Keratinocyte (primary cell): ENCODE results near the gene NBPF10. TPM values are rescaled to one million over a fixed set of nuclear protein-coding genes. Genes with fewer than 3 reads are reported as not detected.
"Not testable (repeated sequence)": the region's sequence is repeated elsewhere in the genome, so short reads cannot be mapped to it uniquely, and the experiment has no call there.

Source experiments
- DNase-seq: peaks from one replicate; pipeline ENCODE4 v3.0.0-alpha.2; 2011; ENCODE audit warnings: low read depth, missing footprints, low spot score
- FAIRE-seq: peaks from 2 replicates; lab custom pipeline; 2011; peaks lifted over from hg19 to GRCh38; lab: Jason Lieb, UNC
- H2AFZ ChIP-seq: 2 replicates; pipeline ENCODE4 v1.6.0; 2012; ENCODE audit warnings: low read length, control low read depth, inconsistent platforms; ENCODE audit not compliant: control insufficient read depth
- H3K27ac ChIP-seq: 2 replicates; pipeline ENCODE4 v1.5.1; 2011; ENCODE audit warnings: low read length; ENCODE audit not compliant: control insufficient read depth, insufficient read depth
- H3K27me3 ChIP-seq: 3 replicates; pipeline ENCODE4 v1.6.0; 2011; ENCODE audit warnings: low read length; ENCODE audit not compliant: control insufficient read depth, insufficient read depth; ENCODE audit errors: extremely low read depth
- H3K36me3 ChIP-seq, 2 experiments: 2 replicates in 1 of 2; 3 replicates in 1 of 2; pipeline ENCODE4 v1.5.1; 2011; ENCODE audit warnings: low read length in 2 of 2, mild to moderate bottlenecking in 1 of 2; ENCODE audit not compliant: control insufficient read depth in 2 of 2, insufficient read depth in 2 of 2; ENCODE audit errors: extremely low read depth in 1 of 2
- H3K4me1 ChIP-seq: 3 replicates; pipeline ENCODE4 v1.5.1; 2011; ENCODE audit warnings: low read length; ENCODE audit not compliant: control insufficient read depth, insufficient read depth; ENCODE audit errors: extremely low read depth
- H3K4me2 ChIP-seq: 3 replicates; pipeline ENCODE4 v1.6.0; 2011; ENCODE audit warnings: low read depth, low read length; ENCODE audit not compliant: control insufficient read depth, insufficient read depth; ENCODE audit errors: extremely low read depth
- H3K4me3 ChIP-seq, 3 experiments: fragments of 200-600 bp in 1 of 3; sonication (generic) in 1 of 3; 2 replicates in 2 of 3; 3 replicates in 1 of 3; pipeline ENCODE4 v1.5.1; 2011 to 2016; ENCODE audit warnings: low read length in 3 of 3, mild to moderate bottlenecking in 3 of 3, control low read depth in 2 of 3, inconsistent platforms in 1 of 3, low read depth in 1 of 3, mixed read lengths in 1 of 3, mixed run types in 1 of 3, moderate library complexity in 1 of 3; ENCODE audit not compliant: control insufficient read depth in 2 of 3, insufficient read depth in 2 of 3; ENCODE audit errors: extremely low read depth in 1 of 3
- H3K79me2 ChIP-seq: 2 replicates; pipeline ENCODE4 v1.6.0; 2012; ENCODE audit warnings: low read length; ENCODE audit not compliant: control insufficient read depth, insufficient read depth
- H3K9ac ChIP-seq: 3 replicates; pipeline ENCODE4 v1.6.0; 2011; ENCODE audit warnings: low read length; ENCODE audit not compliant: control insufficient read depth, insufficient read depth; ENCODE audit errors: extremely low read depth
- H3K9me1 ChIP-seq: 3 replicates; pipeline ENCODE4 v1.6.0; 2011; ENCODE audit warnings: low read length; ENCODE audit not compliant: control insufficient read depth, insufficient read depth; ENCODE audit errors: extremely low read depth
- H3K9me3 ChIP-seq: 2 replicates; pipeline ENCODE4 v1.5.1; 2012; ENCODE audit warnings: low read depth, low read length; ENCODE audit not compliant: control insufficient read depth
- H4K20me1 ChIP-seq: 3 replicates; pipeline ENCODE4 v1.6.0; 2011; ENCODE audit warnings: low read length; ENCODE audit not compliant: control insufficient read depth, insufficient read depth; ENCODE audit errors: extremely low read depth
- dilution Hi-C: fragments of 300-500 bp; cut with MboI; formaldehyde crosslinking; loops from one replicate; pipeline ENCODE4 v1.7.0; 2020; ENCODE audit warnings: low sequenced_read_pairs; ENCODE audit not compliant: extremely low pct_ligation_motif_present
- polyA minus RNA-seq, 3 experiments: library from RNA; depleted of rRNA, polyadenylated mRNA; stranded (reverse); fragments of >200 nt; gene quantifications; 1 replicate in 1 of 3; 2 replicates in 1 of 3; 3 replicates in 1 of 3; pipeline ENCODE4 v1.2.3, GENCODE V29; 2011
- polyA plus RNA-seq, 5 experiments: library from polyadenylated mRNA; depleted of rRNA in 3 of 5; stranded (reverse) in 3 of 5; stranded (forward) in 1 of 5; unstranded in 1 of 5; fragments of >200 nt; gene quantifications; 1 replicate in 1 of 5; 2 replicates in 3 of 5; 3 replicates in 1 of 5; pipeline versions ENCODE4 v1.2.1 to v1.2.3, GENCODE V29; 2011 to 2012; ENCODE audit warnings: missing spikeins in 2 of 5, low read depth in 1 of 5, low replicate concordance in 1 of 5

Gene NBPF10
- 1.1 to 2.1 TPM (median 1.7 TPM) in 3 replicates for polyA plus RNA-seq
- 6.5 TPM for polyA plus RNA-seq (2011; ENCODE audit: low read depth)
- polyA plus RNA-seq (2011; cell fraction: cytosol; rRNA removed): 0.74 and 1.1 TPM in 2 replicates
- polyA plus RNA-seq (2011; cell fraction: nucleus; rRNA removed): 5.4 and 6.4 TPM in 2 replicates
- 1.2 and 2.5 TPM in 2 replicates for polyA plus RNA-seq (2012; ENCODE audit: low replicate concordance)
- 0.85 to 3.8 TPM (median 2.8 TPM) in 3 replicates for polyA minus RNA-seq
- 0.96 TPM for polyA minus RNA-seq (2011; cell fraction: cytosol; rRNA and poly(A)+ RNA removed)
- polyA minus RNA-seq (2011; cell fraction: nucleus; rRNA and poly(A)+ RNA removed): 6.9 and 12.0 TPM in 2 replicates

- H4K20me1 ChIP-seq, H3K9me3 ChIP-seq: not testable (repeated sequence)
These were observed at the start of gene NBPF10 for GRCh38 chr1:146144465-146144864. NBPF10 (minus strand) TSS chr1:146144804; CDS start chr1:146144769, 35 bp downstream.

DNA sequence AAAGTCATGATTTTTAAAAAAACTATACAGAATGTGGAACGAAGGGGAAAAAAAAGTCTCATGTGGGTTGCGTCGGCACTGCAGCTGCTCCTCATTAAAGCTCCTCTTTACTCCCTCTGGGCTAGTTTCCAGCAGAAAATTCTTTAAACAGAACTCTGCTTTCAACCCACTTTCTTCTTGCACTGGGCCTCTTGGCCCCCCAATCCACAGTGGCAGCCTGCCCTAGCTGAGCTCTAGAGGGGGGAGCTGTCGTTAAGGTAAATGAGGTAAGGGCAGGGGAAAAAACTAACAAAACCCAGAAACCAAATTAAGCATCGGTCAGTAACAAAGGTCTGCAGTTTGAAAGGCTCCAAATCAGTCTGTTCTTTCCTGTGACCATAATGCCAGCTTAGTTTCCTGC is 29.9 kb upstream of the NBPF10 start:
- DNase-seq, H2AFZ ChIP-seq, H3K36me3 ChIP-seq, H3K79me2 ChIP-seq, H3K9ac ChIP-seq, dilution Hi-C loops, FAIRE-seq, H3K27ac ChIP-seq, H3K27me3 ChIP-seq, H4K20me1 ChIP-seq, H3K9me1 ChIP-seq, H3K4me3 ChIP-seq, H3K4me2 ChIP-seq, H3K9me3 ChIP-seq, H3K4me1 ChIP-seq: not testable (repeated sequence)

More at GRCh38 chr1:146144465-146144864, at the start of gene NBPF10:
- H3K27me3 ChIP-seq, DNase-seq, H3K4me1 ChIP-seq, H3K4me2 ChIP-seq, H3K79me2 ChIP-seq, H3K27ac ChIP-seq, H3K36me3 ChIP-seq, FAIRE-seq, dilution Hi-C loops, H3K9ac ChIP-seq, H3K4me3 ChIP-seq, H2AFZ ChIP-seq, H3K9me1 ChIP-seq: not testable (repeated sequence)

GRCh38 chr1:146167740-146168139 is 23.1 kb upstream of the NBPF10 start:
- H3K9ac ChIP-seq, H3K36me3 ChIP-seq, H3K4me3 ChIP-seq, DNase-seq, H3K27me3 ChIP-seq, H3K9me1 ChIP-seq, H3K79me2 ChIP-seq, H3K27ac ChIP-seq, FAIRE-seq, H2AFZ ChIP-seq, H3K9me3 ChIP-seq, dilution Hi-C loops, H4K20me1 ChIP-seq, H3K4me1 ChIP-seq, H3K4me2 ChIP-seq: not testable (repeated sequence)

GRCh38 chr1:146167273-146167672 is 22.7 kb upstream of the NBPF10 start:
- H3K4me2 ChIP-seq, H3K36me3 ChIP-seq, H3K9me1 ChIP-seq, H3K4me3 ChIP-seq, dilution Hi-C loops, H2AFZ ChIP-seq, H3K9me3 ChIP-seq, H4K20me1 ChIP-seq, H3K27ac ChIP-seq, H3K79me2 ChIP-seq, H3K9ac ChIP-seq, H3K4me1 ChIP-seq, DNase-seq, H3K27me3 ChIP-seq, FAIRE-seq: not testable (repeated sequence)
